A549 (cell line): Measurements from ENCODE around the gene TRPM2.

Experiments
- CBX2 ChIP-seq: fragments of 200-600 bp; sonication (generic); IDR thresholded peaks from 2 replicates; pipeline ENCODE4 v1.6.1; 2016; ENCODE audit warnings: low read depth, mild to moderate bottlenecking, borderline replicate concordance
- EP300 ChIP-seq, 2 experiments: fragments of >200 bp; sonication (Bioruptor Twin); formaldehyde crosslinking; IDR thresholded peaks; 2 replicates in 1 of 2; 3 replicates in 1 of 2; pipeline ENCODE4 v1.6.1; 2016 to 2017
- ESRRA ChIP-seq: fragments of 150-350 bp; IDR thresholded peaks from 2 replicates; pipeline ENCODE4 v1.6.1; 2014; ENCODE audit warnings: mild to moderate bottlenecking, low read length, borderline replicate concordance
- MAZ ChIP-seq: fragments of 150-350 bp; IDR thresholded peaks from 2 replicates; pipeline ENCODE4 v1.6.1; 2014; ENCODE audit warnings: antibody characterized with exemption, low read depth, low read length, borderline replicate concordance
- MYC ChIP-seq: IDR thresholded peaks from 2 replicates; pipeline ENCODE4 v1.6.1; 2012; ENCODE audit warnings: mild to moderate bottlenecking, inconsistent platforms, low read length, improper control_type of control experiment, borderline replicate concordance
- PBX3 ChIP-seq: IDR thresholded peaks from 2 replicates; pipeline ENCODE4 v1.6.1; 2012
- POLR2A ChIP-seq: IDR thresholded peaks from 2 replicates; pipeline ENCODE4 v1.6.1; 2012; ENCODE audit warnings: mild to moderate bottlenecking, low read length
- SMC3 ChIP-seq: fragments of >200 bp; sonication (Bioruptor Twin); formaldehyde crosslinking; IDR thresholded peaks from 3 replicates; pipeline ENCODE4 v1.6.1; 2018; ENCODE audit warnings: inconsistent platforms
- SREBF2 ChIP-seq: fragments of 450-650 bp; IDR thresholded peaks from 2 replicates; pipeline ENCODE4 v1.6.1; 2014; ENCODE audit warnings: mild to moderate bottlenecking, moderate library complexity
- TF ChIP-seq, protein P1 (sequence below): fragments of >200 bp; sonication (Bioruptor Twin); formaldehyde crosslinking; IDR thresholded peaks from 3 replicates; pipeline ENCODE4 v1.5.1; 2016
- TF ChIP-seq, protein P2 (sequence below): IDR thresholded peaks from 2 replicates; pipeline ENCODE4 v1.6.1; 2012; ENCODE audit warnings: low read depth, borderline replicate concordance
- TF ChIP-seq, protein P3 (sequence below): fragments of 200-600 bp; sonication (generic); IDR thresholded peaks from 2 replicates; pipeline ENCODE4 v1.6.1; 2016; ENCODE audit warnings: antibody characterized with exemption, mild to moderate bottlenecking, moderate library complexity

DNA sequence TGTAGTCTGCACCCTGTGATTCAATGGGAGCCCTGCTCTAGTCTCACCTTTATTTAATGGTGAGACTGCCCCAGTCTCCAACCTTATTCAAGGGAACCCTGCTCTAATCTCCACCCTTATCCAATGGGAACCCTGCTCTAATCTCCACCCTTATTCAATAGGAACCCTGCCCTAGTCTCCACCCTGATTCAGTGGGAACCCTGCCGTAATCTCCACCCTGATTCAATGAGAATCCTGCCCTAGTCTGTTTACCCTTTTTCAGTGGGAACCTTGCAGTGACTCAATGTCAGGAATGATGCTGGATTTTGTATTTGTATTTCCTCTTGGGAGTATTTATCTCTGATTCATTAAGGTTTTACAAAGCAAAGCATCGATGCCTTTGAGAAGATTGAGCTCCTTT lies 39.5 kb downstream of the TRPM2 start:
- TF ChIP-seq, protein P1, sequence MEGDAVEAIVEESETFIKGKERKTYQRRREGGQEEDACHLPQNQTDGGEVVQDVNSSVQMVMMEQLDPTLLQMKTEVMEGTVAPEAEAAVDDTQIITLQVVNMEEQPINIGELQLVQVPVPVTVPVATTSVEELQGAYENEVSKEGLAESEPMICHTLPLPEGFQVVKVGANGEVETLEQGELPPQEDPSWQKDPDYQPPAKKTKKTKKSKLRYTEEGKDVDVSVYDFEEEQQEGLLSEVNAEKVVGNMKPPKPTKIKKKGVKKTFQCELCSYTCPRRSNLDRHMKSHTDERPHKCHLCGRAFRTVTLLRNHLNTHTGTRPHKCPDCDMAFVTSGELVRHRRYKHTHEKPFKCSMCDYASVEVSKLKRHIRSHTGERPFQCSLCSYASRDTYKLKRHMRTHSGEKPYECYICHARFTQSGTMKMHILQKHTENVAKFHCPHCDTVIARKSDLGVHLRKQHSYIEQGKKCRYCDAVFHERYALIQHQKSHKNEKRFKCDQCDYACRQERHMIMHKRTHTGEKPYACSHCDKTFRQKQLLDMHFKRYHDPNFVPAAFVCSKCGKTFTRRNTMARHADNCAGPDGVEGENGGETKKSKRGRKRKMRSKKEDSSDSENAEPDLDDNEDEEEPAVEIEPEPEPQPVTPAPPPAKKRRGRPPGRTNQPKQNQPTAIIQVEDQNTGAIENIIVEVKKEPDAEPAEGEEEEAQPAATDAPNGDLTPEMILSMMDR = no peak
- no peak for TF ChIP-seq POLR2A
- no peak for TF ChIP-seq CBX2
- TF ChIP-seq SMC3 = no peak
- no peak for TF ChIP-seq SREBF2
- no peak for TF ChIP-seq ESRRA
- TF ChIP-seq, protein P2, sequence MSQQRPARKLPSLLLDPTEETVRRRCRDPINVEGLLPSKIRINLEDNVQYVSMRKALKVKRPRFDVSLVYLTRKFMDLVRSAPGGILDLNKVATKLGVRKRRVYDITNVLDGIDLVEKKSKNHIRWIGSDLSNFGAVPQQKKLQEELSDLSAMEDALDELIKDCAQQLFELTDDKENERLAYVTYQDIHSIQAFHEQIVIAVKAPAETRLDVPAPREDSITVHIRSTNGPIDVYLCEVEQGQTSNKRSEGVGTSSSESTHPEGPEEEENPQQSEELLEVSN = no peak
- no peak for TF ChIP-seq PBX3
- TF ChIP-seq, protein P3, sequence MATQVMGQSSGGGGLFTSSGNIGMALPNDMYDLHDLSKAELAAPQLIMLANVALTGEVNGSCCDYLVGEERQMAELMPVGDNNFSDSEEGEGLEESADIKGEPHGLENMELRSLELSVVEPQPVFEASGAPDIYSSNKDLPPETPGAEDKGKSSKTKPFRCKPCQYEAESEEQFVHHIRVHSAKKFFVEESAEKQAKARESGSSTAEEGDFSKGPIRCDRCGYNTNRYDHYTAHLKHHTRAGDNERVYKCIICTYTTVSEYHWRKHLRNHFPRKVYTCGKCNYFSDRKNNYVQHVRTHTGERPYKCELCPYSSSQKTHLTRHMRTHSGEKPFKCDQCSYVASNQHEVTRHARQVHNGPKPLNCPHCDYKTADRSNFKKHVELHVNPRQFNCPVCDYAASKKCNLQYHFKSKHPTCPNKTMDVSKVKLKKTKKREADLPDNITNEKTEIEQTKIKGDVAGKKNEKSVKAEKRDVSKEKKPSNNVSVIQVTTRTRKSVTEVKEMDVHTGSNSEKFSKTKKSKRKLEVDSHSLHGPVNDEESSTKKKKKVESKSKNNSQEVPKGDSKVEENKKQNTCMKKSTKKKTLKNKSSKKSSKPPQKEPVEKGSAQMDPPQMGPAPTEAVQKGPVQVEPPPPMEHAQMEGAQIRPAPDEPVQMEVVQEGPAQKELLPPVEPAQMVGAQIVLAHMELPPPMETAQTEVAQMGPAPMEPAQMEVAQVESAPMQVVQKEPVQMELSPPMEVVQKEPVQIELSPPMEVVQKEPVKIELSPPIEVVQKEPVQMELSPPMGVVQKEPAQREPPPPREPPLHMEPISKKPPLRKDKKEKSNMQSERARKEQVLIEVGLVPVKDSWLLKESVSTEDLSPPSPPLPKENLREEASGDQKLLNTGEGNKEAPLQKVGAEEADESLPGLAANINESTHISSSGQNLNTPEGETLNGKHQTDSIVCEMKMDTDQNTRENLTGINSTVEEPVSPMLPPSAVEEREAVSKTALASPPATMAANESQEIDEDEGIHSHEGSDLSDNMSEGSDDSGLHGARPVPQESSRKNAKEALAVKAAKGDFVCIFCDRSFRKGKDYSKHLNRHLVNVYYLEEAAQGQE = no peak
- TF ChIP-seq EP300 (IDR thresholded peaks at IDR 0.05) = no peak
- TF ChIP-seq MAZ = no peak
- no peak for TF ChIP-seq MYC
